HepG2 (cell line): Measurements from ENCODE around the gene UBE2O. TPM values are rescaled to one million over a fixed set of nuclear protein-coding genes. Genes with fewer than 3 reads are reported as not detected.

Experiments used
- BRD4 ChIP-seq: sonication (generic); formaldehyde crosslinking; IDR thresholded peaks from 2 replicates; pipeline ENCODE4 v1.4.0; 2020; ENCODE audit warnings: missing genetic modification reagents
- CREM ChIP-seq, 2 experiments: sonication (generic) in 1 of 2; formaldehyde crosslinking in 1 of 2; IDR thresholded peaks; 2 replicates each; pipeline versions ENCODE4 v1.4.0 to v1.6.1; 2016 to 2020; ENCODE audit warnings: antibody characterized with exemption in 1 of 2, mild to moderate bottlenecking in 1 of 2, missing genetic modification reagents in 1 of 2
- DMTF1 ChIP-seq: sonication (generic); formaldehyde crosslinking; IDR thresholded peaks from 2 replicates; pipeline ENCODE4 v1.4.0; 2020; ENCODE audit warnings: mild to moderate bottlenecking, missing genetic modification reagents
- EEA1 ChIP-seq: sonication (generic); formaldehyde crosslinking; IDR thresholded peaks from 2 replicates; pipeline ENCODE4 v1.5.1; 2020; ENCODE audit warnings: mild to moderate bottlenecking, missing genetic modification reagents, borderline replicate concordance
- FIP1L1 ChIP-seq: fragments of 200-400 bp; formaldehyde crosslinking; IDR thresholded peaks from 2 replicates; pipeline ENCODE4 v1.6.1; 2018; ENCODE audit warnings: low read depth, mild to moderate bottlenecking, low read length, moderate library complexity, borderline replicate concordance; ENCODE audit not compliant: insufficient read depth
- GTF3A ChIP-seq: sonication (generic); formaldehyde crosslinking; conservative IDR thresholded peaks from 2 replicates; pipeline ENCODE4 v1.4.0; 2020; ENCODE audit warnings: mild to moderate bottlenecking, missing genetic modification reagents
- HOXA3 ChIP-seq: sonication (generic); formaldehyde crosslinking; IDR thresholded peaks from 2 replicates; pipeline ENCODE4 v1.5.0; 2020; ENCODE audit warnings: missing genetic modification reagents
- PAX8 ChIP-seq: sonication (generic); formaldehyde crosslinking; IDR thresholded peaks from 2 replicates; pipeline ENCODE4 v1.8.0; 2022; ENCODE audit warnings: mild to moderate bottlenecking, missing genetic modification reagents, borderline replicate concordance
- POLR2A ChIP-seq, 2 experiments: IDR thresholded peaks; 2 replicates each; pipeline ENCODE4 v1.6.1; 2011; ENCODE audit warnings: low read depth in 2 of 2, low read length in 2 of 2, mild to moderate bottlenecking in 1 of 2, moderate library complexity in 1 of 2; ENCODE audit not compliant: insufficient read depth in 1 of 2
- RBM39 ChIP-seq: fragments of 200-400 bp; formaldehyde crosslinking; IDR thresholded peaks from one replicate; pipeline ENCODE4 v1.6.1; 2018; ENCODE audit warnings: antibody characterized with exemption, mild to moderate bottlenecking, low read depth, low read length; ENCODE audit not compliant: poor library complexity, severe bottlenecking
- SP1 ChIP-seq, 2 experiments: fragments of 450-650 bp in 1 of 2; sonication (generic) in 1 of 2; formaldehyde crosslinking in 1 of 2; IDR thresholded peaks; 2 replicates each; pipeline versions ENCODE4 v1.4.0 to v1.6.1; 2016 to 2020; ENCODE audit warnings: missing genetic modification reagents in 1 of 2
- SP5 ChIP-seq: IDR thresholded peaks from 2 replicates; pipeline ENCODE4 v1.6.1; 2016; ENCODE audit warnings: low read depth, borderline replicate concordance
- THAP8 ChIP-seq: sonication (generic); formaldehyde crosslinking; IDR thresholded peaks from 2 replicates; pipeline ENCODE4 v1.5.1; 2020; ENCODE audit warnings: missing genetic modification reagents, mild to moderate bottlenecking, borderline replicate concordance
- ZBTB38 ChIP-seq: sonication (generic); formaldehyde crosslinking; IDR thresholded peaks from 2 replicates; pipeline ENCODE4 v1.5.1; 2020; ENCODE audit warnings: mild to moderate bottlenecking, missing genetic modification reagents
- ZBTB42 ChIP-seq: sonication (generic); formaldehyde crosslinking; IDR thresholded peaks from 2 replicates; pipeline ENCODE4 v1.5.0; 2020; ENCODE audit warnings: mild to moderate bottlenecking, missing genetic modification reagents
- ZGPAT ChIP-seq: IDR thresholded peaks from 2 replicates; pipeline ENCODE4 v1.6.1; 2016; ENCODE audit warnings: mild to moderate bottlenecking
- ZNF329 ChIP-seq: sonication (generic); formaldehyde crosslinking; IDR thresholded peaks from 2 replicates; pipeline ENCODE4 v1.9.0; 2021; ENCODE audit warnings: low read depth, mild to moderate bottlenecking, missing genetic modification reagents
- ZNF570 ChIP-seq: sonication (generic); formaldehyde crosslinking; IDR thresholded peaks from 2 replicates; pipeline ENCODE4 v1.4.0; 2020; ENCODE audit warnings: mild to moderate bottlenecking, missing genetic modification reagents, borderline replicate concordance
- ZNF580 ChIP-seq: IDR thresholded peaks from 2 replicates; pipeline ENCODE4 v1.6.1; 2016; ENCODE audit warnings: low read depth, borderline replicate concordance
- ZNF589 ChIP-seq: sonication (generic); formaldehyde crosslinking; conservative IDR thresholded peaks from 2 replicates; pipeline ENCODE4 v1.8.0; 2022; ENCODE audit warnings: mild to moderate bottlenecking, moderate library complexity, missing genetic modification reagents
- ZNF629 ChIP-seq: sonication (generic); formaldehyde crosslinking; conservative IDR thresholded peaks from 2 replicates; pipeline ENCODE4 v1.5.0; 2020; ENCODE audit warnings: missing genetic modification reagents
- ZNF780A ChIP-seq: sonication (generic); formaldehyde crosslinking; IDR thresholded peaks from 2 replicates; pipeline ENCODE4 v1.8.0; 2022; ENCODE audit warnings: mild to moderate bottlenecking, missing genetic modification reagents, moderate library complexity
- polyA plus RNA-seq, 8 experiments: library from polyadenylated mRNA; depleted of rRNA in 3 of 8; stranded (reverse) in 7 of 8; unstranded in 1 of 8; fragments of >200 nt; fragmentation: Illumina TruSeq in 4 of 8; extraction: Trizol in 4 of 8; gene quantifications; 2 replicates each; pipeline versions ENCODE4 v1.2.1 to v1.2.3, GENCODE V29; 2011 to 2016; ENCODE audit warnings: low read depth in 4 of 8, missing spikeins in 1 of 8, mixed read lengths in 1 of 8; ENCODE audit not compliant: insufficient read depth in 1 of 8
- total RNA-seq, 5 experiments: library from RNA; depleted of rRNA; stranded (reverse); fragments of >200 nt; fragmentation: Illumina TruSeq; extraction: Trizol; gene quantifications; 2 replicates each; pipeline ENCODE4 v1.2.3, GENCODE V29; 2016; ENCODE audit warnings: low read depth in 1 of 5

UBE2O gene
- total and polyA plus RNA-seq, 2 of the 13 experiments (the other 11 are each of a cell fraction or from before 2014, with no cell fraction given), result 21.5 to 23.5 TPM

GRCh38 chr17:76381633-76382350 is 71.2 kb downstream of the UBE2O start (continued):
- TF ChIP-seq GTF3A (CRISPR knock-in tag) (peak; percentile 19; the same call in 1 of the 2 replicates), ZBTB42 (CRISPR knock-in tag) (peak; percentile 61; the same call in 1 of the 2 replicates), ZBTB38 (CRISPR knock-in tag) (peak; percentile 81; the same call in 1 of the 2 replicates), BRD4 (CRISPR knock-in tag) (peak; percentile 80; the same call in 1 of the 2 replicates), PAX8 (0 out of 2 replicates have a peak, but pooled peaks have one; percentile 66), EEA1 (CRISPR knock-in tag) (no peak), HOXA3 (CRISPR knock-in tag) (peak; percentile 50; the same call in 1 of the 2 replicates), RBM39 (no peak), THAP8 (0 out of 2 replicates have a peak, but pooled peaks have one; percentile 54), ZGPAT (no peak), SP1 (IDR thresholded peaks at IDR 0.05) (no peak), SP1 (CRISPR knock-in tag; IDR thresholded peaks at IDR 0.05) (peak; percentile 34; the same call in 1 of the 2 replicates), ZNF780A (0 out of 2 replicates have a peak, but pooled peaks have one; percentile 20), ZNF589 (CRISPR knock-in tag) (peak; percentile 14; the same call in 1 of the 2 replicates), SP5 (0 out of 2 replicates have a peak, but pooled peaks have one; percentile 26), ZNF580 (peak; percentile 43; the same call in 1 of the 2 replicates), ZNF570 (CRISPR knock-in tag) (peak; percentile 56; the same call in 1 of the 2 replicates), DMTF1 (CRISPR knock-in tag) (peak; percentile 83; the same call in 1 of the 2 replicates), CREM (IDR thresholded peaks at IDR 0.05) (no peak), CREM (CRISPR knock-in tag; IDR thresholded peaks at IDR 0.05) (no peak), POLR2A (IDR thresholded peaks at IDR 0.05; ENCODE audit: insufficient read depth in 1 of 2, low read depth in 2 of 2, low read length in 2 of 2) (peak in 1 of 2 experiments; percentile 5; a peak in 1 of 4 replicates), ZNF629 (CRISPR knock-in tag) (peak; percentile 5; the same call in 1 of the 2 replicates), ZNF329 (CRISPR knock-in tag) (no peak), FIP1L1 (0 out of 2 replicates have a peak, but pooled peaks have one; percentile 17)
